BE2C (cell line): ENCODE data around the gene MEGF10.

Source experiments
- DNase-seq: peaks from one replicate; pipeline ENCODE4 v3.0.0-alpha.2; 2020
- H3K27me3 ChIP-seq: fragments of 250-450 bp; sonication (Bioruptor Pico); 2 replicates; pipeline ENCODE4 v1.5.1; 2020; ENCODE audit warnings: mild to moderate bottlenecking
- H3K36me3 ChIP-seq: fragments of 250-450 bp; sonication (Bioruptor Pico); 2 replicates; pipeline ENCODE4 v1.5.1; 2020; ENCODE audit warnings: mild to moderate bottlenecking
- H3K4me1 ChIP-seq: fragments of 250-450 bp; sonication (Bioruptor Pico); 2 replicates; pipeline ENCODE4 v1.5.1; 2020
- H3K4me3 ChIP-seq: 2 replicates; pipeline ENCODE4 v1.5.1; 2011; ENCODE audit warnings: low read depth, low read length
- H3K9me3 ChIP-seq: fragments of 250-450 bp; sonication (Bioruptor Pico); 2 replicates; pipeline ENCODE4 v1.5.1; 2020
- TF ChIP-seq, protein P1 (sequence below): IDR thresholded peaks from 2 replicates; pipeline ENCODE4 v1.5.1; 2012; ENCODE audit warnings: mild to moderate bottlenecking, low read depth, low read length

The MEGF10 gene

DNA sequence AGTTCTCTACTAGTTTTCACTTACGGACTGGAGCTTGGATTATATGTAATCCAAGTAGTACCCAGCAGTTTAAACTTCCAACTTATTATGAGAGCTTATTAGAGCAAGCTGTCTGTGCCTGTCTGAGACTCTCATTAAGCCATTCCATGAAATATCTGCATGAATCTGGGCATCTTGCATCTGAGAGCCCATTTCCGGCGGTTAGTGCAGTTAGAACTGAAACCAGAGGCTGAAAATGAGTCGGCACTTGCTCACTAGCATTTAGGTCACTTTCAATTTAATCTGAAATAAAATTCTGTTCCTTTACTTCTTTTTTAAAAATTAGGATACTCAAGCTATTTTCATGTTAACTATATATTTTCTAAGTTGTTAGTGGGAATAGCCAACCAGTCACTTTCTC lies 102.2 kb downstream of the MEGF10 start:
- Histone ChIP-seq H3K36me3 (no peaks in the 10 kb centered on the region), H3K9me3 (no peaks in the 10 kb centered on the region; the same call in 1 of the 2 replicates), H3K4me1 (no peaks in the 10 kb centered on the region), H3K27me3 (0 out of 2 replicates have a peak, but pooled peaks cover 7% of the 10 kb centered on the region), H3K4me3 (no peak overlapping the region)
- DNase-seq: no peak
- TF ChIP-seq, protein P1, sequence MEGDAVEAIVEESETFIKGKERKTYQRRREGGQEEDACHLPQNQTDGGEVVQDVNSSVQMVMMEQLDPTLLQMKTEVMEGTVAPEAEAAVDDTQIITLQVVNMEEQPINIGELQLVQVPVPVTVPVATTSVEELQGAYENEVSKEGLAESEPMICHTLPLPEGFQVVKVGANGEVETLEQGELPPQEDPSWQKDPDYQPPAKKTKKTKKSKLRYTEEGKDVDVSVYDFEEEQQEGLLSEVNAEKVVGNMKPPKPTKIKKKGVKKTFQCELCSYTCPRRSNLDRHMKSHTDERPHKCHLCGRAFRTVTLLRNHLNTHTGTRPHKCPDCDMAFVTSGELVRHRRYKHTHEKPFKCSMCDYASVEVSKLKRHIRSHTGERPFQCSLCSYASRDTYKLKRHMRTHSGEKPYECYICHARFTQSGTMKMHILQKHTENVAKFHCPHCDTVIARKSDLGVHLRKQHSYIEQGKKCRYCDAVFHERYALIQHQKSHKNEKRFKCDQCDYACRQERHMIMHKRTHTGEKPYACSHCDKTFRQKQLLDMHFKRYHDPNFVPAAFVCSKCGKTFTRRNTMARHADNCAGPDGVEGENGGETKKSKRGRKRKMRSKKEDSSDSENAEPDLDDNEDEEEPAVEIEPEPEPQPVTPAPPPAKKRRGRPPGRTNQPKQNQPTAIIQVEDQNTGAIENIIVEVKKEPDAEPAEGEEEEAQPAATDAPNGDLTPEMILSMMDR: no peak

DNA sequence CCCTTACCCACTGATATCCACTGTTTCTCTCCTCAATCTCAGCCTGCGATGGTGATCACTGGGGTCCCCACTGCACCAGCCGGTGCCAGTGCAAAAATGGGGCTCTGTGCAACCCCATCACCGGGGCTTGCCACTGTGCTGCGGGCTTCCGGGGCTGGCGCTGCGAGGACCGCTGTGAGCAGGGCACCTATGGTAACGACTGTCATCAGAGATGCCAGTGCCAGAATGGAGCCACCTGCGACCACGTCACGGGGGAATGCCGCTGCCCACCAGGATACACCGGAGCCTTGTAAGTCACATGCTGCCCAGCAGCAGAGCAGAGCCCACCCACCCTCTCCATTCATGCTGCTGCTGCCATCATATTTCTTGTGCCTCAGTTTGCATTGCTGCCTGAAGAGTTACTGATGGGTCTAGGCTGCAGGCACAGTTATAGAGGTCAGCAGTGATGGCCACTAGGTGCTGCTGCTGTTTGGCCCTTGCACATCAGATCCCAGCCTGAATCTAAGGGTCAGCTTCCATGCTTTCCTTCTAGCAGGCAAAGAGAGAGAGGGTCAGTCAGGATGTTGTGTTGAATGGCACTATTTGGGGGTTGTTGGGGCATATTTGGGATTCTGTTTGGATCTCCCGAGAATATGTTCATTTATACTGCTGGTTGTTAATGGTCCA lies 106.0 kb downstream of the MEGF10 start:
- Histone ChIP-seq H3K36me3 (no peaks in the 10 kb centered on the region), H3K27me3 (0 out of 2 replicates have a peak, but pooled peaks cover 7% of the 10 kb centered on the region), H3K9me3 (no peaks in the 10 kb centered on the region; the same call in 1 of the 2 replicates), H3K4me1 (no peaks in the 10 kb centered on the region), H3K4me3 (no peak overlapping the region)
- no peak for DNase-seq
- TF ChIP-seq, protein P1: no peak

DNA sequence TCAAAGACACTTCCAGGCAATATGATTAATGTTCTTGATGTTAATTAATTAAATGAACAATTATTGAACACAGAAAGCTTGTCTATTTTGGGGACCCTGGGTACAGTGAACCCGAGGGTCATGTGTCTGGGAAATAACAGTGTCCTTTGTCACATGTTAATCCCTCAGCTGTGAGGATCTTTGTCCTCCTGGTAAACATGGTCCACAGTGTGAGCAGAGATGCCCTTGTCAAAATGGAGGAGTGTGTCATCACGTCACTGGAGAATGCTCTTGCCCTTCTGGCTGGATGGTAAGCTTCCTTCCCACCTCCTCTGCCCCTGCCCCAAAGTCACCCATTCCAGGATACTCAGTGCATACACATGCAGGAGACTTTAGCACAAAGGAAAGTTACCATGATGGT lies 107.9 kb downstream of the MEGF10 start:
- Histone ChIP-seq H3K4me1 (no peaks in the 10 kb centered on the region), H3K9me3 (no peaks in the 10 kb centered on the region), H3K27me3 (no peaks in the 10 kb centered on the region), H3K4me3 (no peak overlapping the region), H3K36me3 (no peaks in the 10 kb centered on the region)
- no peak for DNase-seq
- TF ChIP-seq, protein P1: no peak

DNA sequence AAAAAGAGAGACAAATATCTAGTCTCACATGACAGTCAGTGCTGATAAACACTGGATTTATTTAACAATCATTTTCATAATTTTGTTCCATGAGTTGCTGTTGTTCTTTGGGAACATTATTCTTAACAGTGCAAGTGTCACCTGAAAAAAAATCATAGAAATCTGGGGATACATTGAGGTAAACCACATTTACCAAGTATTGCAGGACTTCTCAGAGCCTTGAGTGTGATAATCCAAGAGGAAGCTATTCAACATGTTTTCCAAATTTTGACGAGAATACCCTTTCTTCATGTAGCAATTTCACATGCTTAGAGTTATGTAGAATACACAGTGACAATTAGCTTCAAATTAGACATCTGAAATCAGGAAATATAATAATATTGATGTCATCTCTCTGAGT lies 108.5 kb downstream of the MEGF10 start:
- Histone ChIP-seq H3K4me1 (no peaks in the 10 kb centered on the region), H3K27me3 (no peaks in the 10 kb centered on the region), H3K4me3 (no peak overlapping the region), H3K9me3 (no peaks in the 10 kb centered on the region), H3K36me3 (no peaks in the 10 kb centered on the region)
- no peak for DNase-seq
- TF ChIP-seq, protein P1: no peak

DNA sequence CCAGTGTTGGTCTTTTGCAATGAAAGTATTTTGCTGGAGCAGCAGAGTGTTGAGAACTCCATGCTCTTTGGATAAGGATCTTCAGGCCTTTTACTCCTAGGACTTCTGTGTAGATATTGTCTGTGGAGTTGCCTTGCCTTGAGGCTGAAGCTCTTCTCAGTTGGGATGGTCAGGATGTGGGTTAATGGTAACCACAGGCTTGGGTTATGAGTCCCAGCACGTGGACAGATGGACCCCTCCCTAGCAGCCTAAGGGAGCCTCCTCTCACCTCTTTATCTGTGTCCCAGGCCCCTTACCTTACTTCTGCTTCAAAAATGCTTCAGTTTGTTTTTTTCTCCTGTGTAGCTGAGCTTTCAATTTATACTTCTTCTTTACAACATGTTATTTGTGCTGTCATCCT lies 109.9 kb downstream of the MEGF10 start:
- Histone ChIP-seq H3K4me1 (no peaks in the 10 kb centered on the region), H3K36me3 (no peaks in the 10 kb centered on the region), H3K9me3 (no peaks in the 10 kb centered on the region), H3K27me3 (no peaks in the 10 kb centered on the region), H3K4me3 (no peak overlapping the region)
- TF ChIP-seq, protein P1: no peak
- no peak for DNase-seq

DNA sequence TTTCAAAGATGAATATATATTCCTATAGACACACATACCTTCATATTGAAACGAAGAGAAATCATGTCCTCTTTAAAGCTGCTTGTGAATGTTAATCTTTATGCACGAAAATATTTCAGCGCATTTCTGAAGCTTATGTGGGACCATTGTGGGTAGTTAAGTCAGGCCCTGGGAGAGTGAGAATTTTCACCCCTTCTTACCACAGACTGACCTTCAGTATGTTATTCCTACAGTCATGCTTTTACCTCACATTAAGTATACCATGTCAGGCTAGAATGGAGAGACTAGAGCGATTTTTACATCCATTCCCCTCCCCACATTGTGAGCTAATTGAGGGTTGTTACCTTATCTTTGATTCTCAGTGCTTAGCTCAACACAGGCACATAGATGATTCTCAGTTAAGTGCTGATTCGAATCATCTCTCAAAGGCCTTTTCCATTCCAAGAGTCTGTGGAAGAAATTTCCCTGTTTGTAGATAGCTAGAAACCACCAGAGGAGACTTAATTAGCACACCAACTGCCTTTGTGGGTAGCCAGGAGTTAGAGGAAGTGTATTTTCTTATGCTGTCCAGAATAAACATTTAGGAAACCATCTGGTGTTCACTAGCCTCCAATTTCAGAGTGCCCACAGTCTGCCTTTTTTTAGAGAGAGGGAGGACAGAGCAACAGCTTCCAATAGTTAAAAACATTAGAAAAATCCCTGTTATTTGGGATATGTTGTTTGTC lies 110.5 kb downstream of the MEGF10 start:
- Histone ChIP-seq H3K4me1 (no peaks in the 10 kb centered on the region), H3K27me3 (no peaks in the 10 kb centered on the region), H3K9me3 (no peaks in the 10 kb centered on the region), H3K36me3 (no peaks in the 10 kb centered on the region), H3K4me3 (no peak overlapping the region)
- TF ChIP-seq, protein P1: no peak
- DNase-seq: no peak
